ENCODE measurements around the gene SRD5A1.

The SRD5A1 gene

DNA sequence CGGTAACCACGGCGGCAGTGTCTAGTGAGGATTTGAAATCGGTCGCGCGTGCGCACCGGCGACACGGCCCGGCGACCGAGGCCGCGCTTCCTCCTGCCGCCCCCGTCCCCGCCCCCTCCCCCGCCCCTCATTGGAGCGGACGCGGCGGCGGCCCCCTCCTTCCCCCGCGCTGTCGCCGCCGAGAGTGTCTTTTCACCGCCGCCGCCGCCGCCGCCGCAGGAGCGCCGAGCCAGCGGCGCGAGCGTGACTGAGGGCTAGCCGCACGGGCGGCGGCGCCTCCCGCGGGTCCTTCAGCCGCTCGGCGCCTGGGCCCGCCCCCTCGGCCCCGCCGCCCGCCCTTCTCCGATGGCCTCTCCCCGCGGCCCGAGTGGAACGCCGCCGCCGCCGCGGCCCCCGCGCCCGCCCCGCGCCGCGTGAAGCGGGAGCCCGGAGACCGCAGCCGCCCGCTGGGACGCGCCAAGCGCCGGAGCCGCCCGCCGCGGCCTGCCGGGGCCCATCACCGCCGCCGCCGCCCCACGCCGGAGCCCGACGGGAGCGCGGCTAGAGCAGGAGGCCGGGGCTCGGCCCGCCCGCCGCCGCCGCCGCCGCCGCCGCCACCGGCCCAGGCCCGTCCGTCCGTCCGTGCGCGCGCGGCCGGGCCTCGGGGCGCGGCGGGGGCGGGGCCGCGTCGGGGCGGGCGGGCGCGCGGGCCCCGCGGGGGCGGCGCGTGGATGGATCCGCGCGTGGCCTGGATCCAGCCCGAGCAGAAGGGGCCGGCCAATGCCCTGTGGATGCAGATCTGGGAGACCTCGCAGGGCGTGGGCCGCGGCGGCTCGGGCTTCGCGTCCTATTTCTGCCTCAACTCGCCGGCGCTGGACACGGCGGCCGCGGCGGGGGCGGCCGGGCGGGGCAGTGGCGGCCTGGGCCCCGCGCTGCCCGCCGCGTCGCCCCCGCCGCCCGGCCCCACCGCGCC is 80.3 kb downstream of the SRD5A1 start, which contains the start of gene TENT4A:
Gene TENT4A (plus strand): TSS at position 159 of the 952 bp plus-strand sequence. CDS start 552 bp downstream, at position 711.
- no peak for DNase-seq (ENCODE audit: low read depth)

DNA sequence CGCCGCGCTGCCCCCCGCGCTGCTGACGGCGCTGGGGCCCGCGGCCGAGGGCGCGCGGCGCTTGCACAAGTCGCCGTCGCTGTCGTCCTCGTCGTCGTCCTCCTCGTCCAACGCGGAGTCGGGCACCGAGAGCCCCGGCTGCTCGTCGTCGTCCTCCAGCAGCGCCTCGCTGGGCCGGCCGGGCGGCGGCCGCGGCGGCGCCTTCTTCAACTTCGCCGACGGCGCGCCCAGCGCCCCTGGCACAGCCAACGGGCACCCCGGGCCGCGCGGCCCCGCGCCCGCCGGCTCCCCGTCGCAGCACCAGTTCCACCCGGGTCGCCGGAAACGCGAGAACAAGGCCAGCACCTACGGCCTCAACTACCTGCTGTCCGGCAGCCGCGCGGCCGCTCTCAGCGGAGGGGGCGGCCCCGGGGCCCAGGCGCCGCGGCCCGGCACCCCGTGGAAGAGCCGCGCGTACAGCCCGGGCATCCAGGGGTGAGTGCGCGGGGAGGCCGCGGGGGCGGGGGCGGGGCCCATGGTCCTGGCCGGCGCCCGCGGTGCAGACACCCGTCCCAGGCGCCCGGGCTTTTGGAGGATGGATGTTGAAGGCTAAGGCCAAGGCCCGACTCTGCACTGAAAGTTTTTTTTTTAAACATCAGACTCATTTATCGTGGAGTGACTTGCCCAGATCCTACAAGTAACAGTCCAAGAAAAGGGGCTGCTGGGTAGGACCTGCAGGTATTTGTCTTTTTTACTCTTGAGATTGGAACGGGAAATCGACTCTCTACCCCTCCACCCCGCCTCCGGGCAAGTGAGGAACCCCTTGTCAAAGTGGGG is 81.2 kb downstream of the SRD5A1 start:
- no peak for DNase-seq (ENCODE audit: low read depth)

DNA sequence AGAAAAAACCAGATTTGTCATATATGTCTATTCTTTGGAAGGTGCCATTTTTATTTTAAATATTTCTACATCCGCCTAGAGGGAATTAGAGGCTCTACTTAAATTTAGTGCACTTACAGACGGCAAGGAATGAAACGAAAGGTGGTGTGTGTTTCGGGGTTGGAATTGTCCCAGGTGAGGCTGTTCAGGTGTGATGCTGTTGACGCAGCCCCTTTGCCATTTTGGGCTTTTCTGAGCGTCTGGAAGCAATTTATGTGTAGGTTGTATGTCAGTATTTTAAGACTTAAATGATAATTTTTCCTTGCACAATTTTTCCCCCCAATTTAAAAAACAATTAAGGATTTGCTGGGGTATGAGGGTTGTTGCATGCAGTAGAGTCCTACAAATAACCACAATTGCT is 82.0 kb downstream of the SRD5A1 start:
- no peak for DNase-seq (ENCODE audit: low read depth)

DNA sequence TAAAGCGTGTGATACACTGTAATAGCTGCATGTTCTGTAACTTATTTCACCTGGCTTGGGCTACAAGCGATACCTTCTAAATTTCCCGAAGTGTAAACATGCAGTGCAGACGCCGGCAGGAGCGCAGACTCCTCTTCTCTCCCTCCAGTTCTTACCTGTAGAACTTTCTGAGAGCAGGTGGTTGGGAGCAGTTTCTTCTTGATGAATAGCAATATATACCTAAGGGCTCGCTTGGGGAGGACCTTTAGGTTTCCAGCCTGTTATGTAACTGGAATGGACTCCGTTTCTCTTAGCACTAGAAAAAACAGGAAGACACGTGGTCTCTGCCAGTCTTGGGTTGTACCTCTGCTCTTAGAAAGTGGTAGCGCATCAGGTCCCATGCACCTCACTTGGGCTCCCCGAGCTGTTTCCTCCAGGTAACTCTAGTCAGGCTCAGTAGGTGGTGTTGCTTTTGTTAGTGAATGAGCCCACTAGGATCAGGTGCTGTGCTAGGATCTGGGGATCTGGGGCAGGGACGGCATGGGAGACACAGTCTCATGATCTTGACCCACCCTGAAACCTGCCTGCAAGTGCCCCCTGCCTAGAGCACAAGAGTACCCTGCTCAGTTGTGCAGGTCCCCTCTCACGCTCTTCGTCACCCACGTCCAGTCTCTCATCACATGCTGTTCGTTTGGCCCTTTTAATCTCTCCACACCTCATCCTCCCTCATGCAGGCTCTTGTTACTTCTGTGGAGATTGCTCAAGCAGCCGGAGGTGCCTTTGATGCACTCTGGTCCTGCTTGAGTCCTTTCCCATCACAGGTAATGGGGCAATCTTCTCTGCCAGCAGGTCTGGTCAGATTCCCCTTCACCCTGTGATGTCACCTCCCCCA is 82.8 kb downstream of the SRD5A1 start:
- DNase-seq (ENCODE audit: low read depth): no peak

DNA sequence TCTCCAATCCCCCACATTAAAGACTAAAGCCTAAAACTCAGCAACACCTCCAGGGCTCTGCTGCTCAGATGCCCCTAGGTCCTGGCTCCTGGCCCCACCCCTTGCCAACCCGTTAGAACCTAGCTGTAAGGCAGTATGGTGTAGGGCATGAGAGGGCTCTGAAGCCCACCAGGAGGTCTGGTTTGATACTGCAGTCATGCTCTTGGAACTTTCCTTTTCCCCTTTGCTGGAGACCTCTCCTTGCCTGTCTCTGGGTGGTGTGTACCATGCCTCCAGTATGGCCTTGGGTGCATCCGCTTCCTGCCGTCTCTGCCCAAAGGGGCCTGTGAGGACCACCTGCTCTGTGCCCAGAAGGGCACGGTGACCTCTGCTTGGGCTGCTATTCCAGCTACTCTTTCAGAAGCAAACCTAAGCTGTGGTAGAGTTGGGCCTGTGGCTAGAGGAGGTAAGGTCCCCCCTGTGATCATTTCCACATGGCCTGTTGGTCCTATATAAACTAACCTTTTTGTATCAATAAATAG is 83.4 kb downstream of the SRD5A1 start:
- DNase-seq (ENCODE audit: low read depth): no peak

DNA sequence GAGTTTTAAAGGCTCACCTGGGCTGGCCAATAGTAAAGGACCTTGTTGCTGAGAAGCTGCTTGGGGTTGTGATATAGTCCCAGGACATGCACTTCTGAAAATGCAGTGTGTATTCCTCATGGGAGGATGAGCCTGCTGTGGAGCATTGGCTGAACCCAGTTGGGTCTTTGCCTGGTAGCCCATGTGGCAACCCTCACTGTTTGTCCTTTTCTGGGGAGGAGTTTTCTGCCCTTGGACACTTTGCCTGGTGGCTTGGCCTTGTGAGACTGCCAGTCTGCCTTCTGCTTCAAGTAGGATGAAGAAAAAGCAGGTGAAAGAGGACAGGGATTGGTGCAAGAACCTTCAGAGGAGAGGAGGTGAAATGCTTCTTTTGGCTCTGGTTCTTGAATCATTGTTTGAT is 84.0 kb downstream of the SRD5A1 start:
- DNase-seq (ENCODE audit: low read depth): no peak

DNA sequence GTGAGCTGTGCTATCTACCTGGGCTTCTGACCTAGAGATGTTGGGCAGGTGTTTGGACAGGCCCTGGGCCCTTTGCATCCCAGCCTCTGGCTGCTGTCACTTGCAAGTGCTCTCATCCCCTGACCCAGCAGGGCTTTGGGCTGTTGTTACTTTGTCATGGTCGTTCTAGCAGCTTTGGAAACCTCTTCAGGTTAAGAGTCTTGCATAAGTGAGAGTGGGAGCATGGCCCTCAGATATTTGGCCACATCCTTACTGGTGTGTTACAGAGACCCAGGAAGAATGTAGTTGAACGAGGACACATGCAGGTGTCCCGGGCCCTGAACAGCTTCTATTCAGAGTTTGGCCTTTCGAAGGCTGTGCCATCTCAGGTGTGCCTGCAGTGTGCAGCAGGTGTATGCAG is 84.4 kb downstream of the SRD5A1 start:
- DNase-seq (ENCODE audit: low read depth): no peak

DNA sequence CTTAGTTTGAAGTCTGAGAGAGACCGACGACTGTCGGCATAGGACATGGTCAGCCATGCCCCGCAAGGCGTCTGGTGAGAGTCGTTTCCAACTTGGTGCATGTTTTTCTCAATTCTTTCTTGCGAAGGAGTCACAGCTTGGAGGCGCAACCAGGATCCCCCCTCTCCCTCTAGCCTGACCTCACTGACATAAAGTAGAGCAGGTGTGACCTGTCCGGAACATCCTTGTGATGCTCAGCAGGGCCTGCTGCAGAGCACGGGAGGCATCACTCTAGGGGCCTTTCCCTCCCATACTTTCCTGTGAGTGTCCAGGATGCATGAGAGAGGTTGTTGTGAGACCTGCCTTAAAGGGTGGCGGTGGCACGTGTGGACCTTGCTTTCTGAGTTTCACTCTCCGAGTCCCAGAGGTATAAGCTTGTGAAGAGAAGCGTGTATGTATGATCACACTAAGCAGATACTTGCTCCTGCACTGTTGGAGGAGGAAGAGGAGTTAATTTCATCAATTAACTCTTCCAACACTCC is 85.0 kb downstream of the SRD5A1 start:
- no peak for DNase-seq (ENCODE audit: low read depth)

DNA sequence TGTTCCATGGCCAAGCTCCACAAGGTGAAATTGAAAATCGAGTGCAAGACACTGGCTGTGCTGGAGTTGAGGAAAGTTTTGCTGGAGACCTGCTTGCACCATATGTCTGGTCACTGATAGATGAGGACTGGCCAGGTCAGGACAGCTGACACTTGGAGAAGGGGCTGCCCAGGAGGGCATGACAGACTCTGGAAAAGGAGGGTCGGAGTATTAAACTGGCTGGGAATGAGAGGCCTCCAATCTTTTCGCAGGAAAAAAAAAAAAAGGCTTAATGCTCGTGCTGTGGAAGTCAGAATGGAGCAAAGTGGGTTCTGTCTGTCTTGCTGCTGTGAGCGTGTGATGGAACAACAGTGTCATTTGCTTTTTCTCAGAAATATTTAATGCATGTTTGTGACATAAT is 85.5 kb downstream of the SRD5A1 start:
- no peak for DNase-seq (ENCODE audit: low read depth)

DNA sequence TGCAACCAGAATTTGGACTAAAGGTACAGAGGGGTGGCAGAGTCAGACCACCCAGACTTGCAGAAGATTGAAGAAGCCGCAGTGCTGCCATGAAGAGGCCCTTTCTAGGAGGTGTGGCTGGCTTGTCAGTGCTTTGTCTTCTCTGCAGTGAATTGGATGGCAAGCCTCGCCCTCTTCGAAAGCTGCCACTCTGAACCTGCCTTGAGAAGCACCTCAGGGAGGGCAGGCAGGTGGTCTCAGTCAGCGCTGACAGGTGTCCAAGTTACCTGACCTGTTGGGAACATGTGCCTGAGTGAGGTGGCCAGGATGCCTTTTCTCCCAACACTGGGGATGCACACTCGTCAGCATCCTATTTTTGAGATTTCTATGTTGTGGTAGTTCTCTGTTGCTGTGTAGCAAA is 86.2 kb downstream of the SRD5A1 start:
- no peak for DNase-seq (ENCODE audit: low read depth)

DNA sequence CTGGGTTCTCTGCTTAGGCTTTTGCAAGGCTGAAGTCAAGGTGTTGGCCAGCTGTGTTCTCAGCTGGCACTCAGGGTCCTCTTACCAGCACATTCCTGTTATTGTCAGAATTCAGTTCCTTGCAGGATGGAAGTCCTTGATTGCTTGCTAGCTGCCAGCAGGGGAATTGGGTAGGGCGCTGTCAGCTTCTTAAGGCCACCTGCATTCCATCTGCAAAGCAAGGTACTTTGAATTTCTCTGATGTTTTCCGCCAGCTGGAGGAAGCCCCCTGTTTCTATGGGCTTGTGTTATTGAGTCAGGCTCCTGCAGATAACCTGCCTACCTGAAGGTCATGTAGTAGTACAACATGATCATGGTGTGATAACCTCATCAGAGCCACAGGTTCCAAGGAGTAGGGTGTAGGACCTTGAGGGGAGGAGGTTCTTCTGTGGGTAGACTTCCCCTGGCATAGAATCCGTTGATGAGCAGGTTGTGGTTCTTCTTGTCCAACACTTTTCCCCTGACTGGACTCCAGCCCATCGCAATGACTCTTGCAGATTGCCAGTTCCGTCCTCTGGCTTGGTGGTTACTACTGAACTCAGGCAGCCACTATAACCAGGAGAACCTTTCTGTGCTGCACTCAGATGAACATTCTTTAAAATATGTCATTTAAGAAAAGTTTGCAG is 86.8 kb downstream of the SRD5A1 start:
- no peak for DNase-seq (ENCODE audit: low read depth)

DNA sequence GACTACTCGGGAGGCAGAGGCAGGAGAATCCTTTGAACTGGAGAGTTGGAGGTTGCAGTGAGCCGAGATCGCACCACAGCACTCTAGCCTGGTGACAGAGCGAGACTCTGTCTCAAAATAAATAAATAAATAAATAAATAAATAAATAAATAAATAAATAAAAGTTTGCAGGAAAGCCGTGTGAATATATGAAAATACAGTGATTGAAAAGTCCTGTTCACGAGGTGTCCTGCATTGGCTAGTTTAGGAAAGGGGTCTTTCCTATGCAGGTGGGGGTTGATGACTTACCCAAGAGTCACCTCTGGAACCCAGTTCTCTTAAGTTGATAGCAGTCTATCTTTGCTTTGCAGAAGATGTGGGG is 87.3 kb downstream of the SRD5A1 start:
- DNase-seq (ENCODE audit: low read depth): no peak

DNA sequence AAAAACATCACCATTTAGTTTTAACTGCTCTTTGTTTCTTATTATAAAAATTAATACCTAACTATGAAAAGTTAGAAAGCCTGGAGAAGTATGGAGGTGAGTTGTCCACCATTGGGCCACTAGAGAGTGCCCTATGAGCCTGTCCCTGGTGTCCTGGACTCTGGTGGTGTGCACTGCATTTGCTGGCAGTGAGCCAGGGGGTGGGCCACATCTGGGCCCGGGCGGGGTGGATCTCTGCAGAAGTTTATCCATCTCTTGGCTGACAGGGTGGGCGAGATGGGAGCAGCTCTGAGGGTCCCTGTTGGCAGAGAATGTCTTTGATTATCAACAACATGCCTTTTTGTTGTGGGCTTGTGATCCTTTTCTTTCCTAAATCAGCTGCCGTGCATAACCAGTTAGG is 88.2 kb downstream of the SRD5A1 start:
- DNase-seq (ENCODE audit: low read depth): no peak

DNA sequence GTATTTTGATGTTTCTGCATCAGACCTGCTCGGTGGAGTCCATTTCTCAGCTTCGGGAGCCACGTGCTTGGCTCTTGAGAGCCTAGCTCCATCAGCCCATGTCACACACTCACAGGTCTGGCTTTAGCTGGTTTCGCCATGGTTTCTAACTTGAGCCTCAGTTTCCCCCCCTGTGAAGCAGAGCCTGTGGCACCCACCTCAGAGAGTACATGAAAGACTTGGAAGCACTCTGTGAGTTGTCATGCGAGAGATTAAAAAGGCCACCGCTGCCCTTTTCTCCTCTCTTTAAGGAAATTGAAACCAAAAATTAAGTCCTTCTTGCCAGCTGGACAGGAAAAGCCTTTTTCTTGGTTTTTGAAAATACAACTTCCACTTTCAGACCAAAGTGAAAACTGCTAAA is 88.8 kb downstream of the SRD5A1 start:
- DNase-seq (ENCODE audit: low read depth): no peak

DNA sequence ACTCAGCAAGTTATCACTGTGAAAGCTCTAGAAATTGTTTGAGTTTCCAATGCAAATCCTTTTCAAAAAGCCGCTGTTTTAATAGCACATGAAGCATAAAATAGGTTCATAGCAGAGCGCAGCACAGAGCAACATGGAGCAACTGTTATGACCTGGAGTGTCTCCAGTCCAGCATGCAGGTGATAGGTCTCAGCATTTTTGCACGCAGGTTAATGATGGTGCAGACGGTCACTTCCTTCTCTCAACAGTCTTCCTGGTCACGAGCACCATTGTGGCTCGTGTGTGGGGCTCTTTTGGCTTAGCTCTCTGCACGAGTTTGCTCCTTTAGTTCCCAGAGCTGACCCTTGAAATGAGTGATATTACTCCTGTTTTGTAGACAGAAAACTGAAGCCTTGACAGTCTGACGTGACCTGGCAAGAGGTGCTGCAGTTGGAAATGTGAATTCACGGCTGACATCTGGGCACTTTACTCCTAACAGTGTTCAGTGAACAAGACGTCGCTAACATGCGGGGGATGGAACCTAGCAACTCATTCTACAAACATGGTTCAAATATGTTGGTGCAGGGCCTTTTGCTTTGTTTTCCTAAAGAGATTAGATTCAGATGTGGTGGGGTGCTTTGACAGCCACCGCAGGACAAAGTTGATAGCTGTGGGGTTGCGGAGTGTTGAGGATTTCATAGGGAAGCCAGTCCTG is 90.0 kb downstream of the SRD5A1 start:
- DNase-seq (ENCODE audit: low read depth): no peak

DNA sequence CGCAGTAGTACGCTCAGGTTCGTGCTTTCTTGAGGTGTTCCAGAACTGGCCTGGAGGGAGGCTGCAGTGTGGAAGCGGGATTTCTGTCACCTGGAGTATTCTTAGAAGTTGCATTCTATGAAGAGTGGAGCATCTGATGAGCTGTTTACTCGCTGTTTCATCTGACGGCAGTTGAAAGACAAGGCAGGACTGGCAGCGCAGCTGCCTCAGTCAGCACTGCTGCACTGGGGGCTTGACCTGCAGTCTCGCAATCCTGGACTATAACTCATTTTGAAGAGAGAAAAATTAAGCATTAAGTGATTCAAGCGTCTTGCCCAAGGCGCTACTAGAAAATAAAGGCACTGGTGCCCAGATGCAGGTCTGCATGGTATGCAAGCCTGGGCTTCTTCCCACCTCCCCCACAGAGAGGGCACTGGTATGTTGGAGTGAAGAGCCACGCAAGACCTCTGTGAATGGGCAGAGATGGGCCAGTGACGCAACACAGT is 90.6 kb downstream of the SRD5A1 start:
- DNase-seq (ENCODE audit: low read depth): no peak
